GM12865 (cell line): ENCODE measurements around the gene ZAR1L.

Source experiments
- DNase-seq: peaks from one replicate; pipeline ENCODE4 v3.0.0; 2010; ENCODE audit warnings: low read depth
- H3K4me3 ChIP-seq: 2 replicates; pipeline ENCODE4 v1.5.1; 2011; ENCODE audit warnings: mild to moderate bottlenecking, low read depth, low read length, control low read depth
- TF ChIP-seq, protein P1 (sequence below): IDR thresholded peaks from 2 replicates; pipeline ENCODE4 v1.5.1; 2011; ENCODE audit warnings: low read length, control low read depth, low read depth, inconsistent platforms; ENCODE audit not compliant: insufficient read depth; ENCODE audit errors: missing control alignments

Gene ZAR1L

GRCh38 chr13:32300920-32301319 is 14.2 kb downstream of the ZAR1L start:
- H3K4me3 ChIP-seq = no peak overlapping the region
- DNase-seq = no peak
- TF ChIP-seq, protein P1, sequence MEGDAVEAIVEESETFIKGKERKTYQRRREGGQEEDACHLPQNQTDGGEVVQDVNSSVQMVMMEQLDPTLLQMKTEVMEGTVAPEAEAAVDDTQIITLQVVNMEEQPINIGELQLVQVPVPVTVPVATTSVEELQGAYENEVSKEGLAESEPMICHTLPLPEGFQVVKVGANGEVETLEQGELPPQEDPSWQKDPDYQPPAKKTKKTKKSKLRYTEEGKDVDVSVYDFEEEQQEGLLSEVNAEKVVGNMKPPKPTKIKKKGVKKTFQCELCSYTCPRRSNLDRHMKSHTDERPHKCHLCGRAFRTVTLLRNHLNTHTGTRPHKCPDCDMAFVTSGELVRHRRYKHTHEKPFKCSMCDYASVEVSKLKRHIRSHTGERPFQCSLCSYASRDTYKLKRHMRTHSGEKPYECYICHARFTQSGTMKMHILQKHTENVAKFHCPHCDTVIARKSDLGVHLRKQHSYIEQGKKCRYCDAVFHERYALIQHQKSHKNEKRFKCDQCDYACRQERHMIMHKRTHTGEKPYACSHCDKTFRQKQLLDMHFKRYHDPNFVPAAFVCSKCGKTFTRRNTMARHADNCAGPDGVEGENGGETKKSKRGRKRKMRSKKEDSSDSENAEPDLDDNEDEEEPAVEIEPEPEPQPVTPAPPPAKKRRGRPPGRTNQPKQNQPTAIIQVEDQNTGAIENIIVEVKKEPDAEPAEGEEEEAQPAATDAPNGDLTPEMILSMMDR = no peak

DNA sequence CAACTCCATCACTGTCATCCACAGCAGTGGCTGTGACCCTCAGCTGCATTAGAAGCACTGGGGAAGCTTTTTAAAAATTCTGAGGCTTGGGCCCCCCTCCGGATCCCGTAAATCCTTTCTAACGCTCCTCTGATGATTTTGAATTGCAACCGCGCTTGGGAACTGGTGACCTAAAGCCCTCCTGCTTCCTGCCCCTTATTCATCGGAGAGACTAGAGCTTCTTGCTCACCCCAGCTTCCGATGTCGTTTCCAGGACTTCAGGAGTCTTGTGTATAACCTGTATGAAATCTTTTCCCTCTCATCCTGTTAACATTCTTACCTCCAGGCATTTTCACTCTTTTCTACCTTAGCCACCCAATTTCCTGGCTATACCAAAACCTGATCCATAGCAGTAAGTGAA is 14.8 kb downstream of the ZAR1L start:
- no peak overlapping the region for H3K4me3 ChIP-seq
- DNase-seq = no peak
- TF ChIP-seq, protein P1 = no peak

GRCh38 chr13:32299893-32300292 is 15.3 kb downstream of the ZAR1L start:
- TF ChIP-seq, protein P1 = no peak
- DNase-seq = no peak
- no peak overlapping the region for H3K4me3 ChIP-seq

- DNase-seq = no peak
- H3K4me3 ChIP-seq = no peak overlapping the region
- TF ChIP-seq, protein P1 = no peak
Observed at GRCh38 chr13:32298695-32299094, 16.5 kb downstream of the ZAR1L start.

DNA sequence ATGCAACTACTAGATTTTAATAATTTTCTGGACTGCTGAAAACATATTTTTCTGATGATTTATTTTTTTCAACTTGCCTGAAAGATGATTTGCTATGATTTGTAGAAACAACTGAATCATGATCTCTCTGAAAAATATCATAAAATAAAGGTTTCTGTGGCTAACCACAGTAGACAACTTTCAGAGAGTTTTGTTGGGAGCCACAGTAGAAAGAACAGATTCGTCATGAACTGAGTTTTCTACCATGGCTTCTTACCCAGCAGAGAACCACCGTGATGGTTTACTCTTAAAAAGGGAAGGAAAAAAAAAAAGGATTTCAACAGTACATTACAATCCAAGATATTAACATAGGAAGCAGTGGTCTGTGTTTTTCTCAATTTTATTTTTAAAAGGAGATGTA is 18.0 kb downstream of the ZAR1L start:
- TF ChIP-seq, protein P1 = no peak
- DNase-seq = no peak
- no peak overlapping the region for H3K4me3 ChIP-seq

GRCh38 chr13:32285633-32285965 is 29.6 kb downstream of the ZAR1L start:
- no peak overlapping the region for H3K4me3 ChIP-seq
- TF ChIP-seq, protein P1 = no peak
- no peak for DNase-seq

DNA sequence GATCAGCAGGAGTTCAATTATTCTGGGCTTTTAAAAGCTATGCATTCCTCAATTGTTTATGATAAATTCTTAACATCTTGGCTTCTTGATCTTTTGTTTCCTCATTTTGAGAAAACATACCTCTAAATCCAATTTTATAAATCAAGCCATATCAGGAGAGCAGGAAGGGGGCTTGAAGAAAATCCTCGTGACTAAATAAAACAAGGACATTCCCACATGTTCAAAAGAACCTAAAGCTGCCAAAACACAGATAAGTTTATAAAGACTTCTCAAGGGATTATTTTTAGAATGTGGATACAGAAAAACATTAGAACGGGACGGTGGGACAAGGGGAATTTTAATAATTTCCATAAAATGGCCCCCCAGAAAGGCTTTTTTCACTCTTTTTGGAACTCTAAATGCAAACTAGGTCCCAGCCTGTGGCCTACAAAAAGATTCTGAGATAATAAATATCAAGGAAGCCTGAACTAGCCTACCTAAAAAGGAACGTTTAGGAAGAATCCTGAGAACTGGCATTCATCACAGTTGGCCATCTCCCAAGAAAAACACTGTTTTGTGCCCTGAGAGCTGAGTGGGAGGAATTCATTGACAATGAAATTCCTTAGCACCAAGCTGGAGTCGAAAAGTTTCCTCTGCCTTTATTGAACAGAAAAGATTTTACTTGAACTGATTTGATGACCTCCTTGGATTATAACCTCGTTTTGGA is 30.1 kb downstream of the ZAR1L start:
- no peak for DNase-seq
- TF ChIP-seq, protein P1 = no peak

More for the DNA sequence above, 30.1 kb downstream of the ZAR1L start:
- no peak overlapping the region for H3K4me3 ChIP-seq
